DND-41 (cell line): ENCODE data around the gene RASSF8.

Experiments used
- EZH2 ChIP-seq: IDR thresholded peaks from 3 replicates; pipeline ENCODE4 v1.6.1; 2012; ENCODE audit warnings: borderline replicate concordance, low read depth, mild to moderate bottlenecking, moderate library complexity, low read length, inconsistent platforms; ENCODE audit not compliant: severe bottlenecking
- TF ChIP-seq, protein P1 (sequence below): IDR thresholded peaks from 2 replicates; pipeline ENCODE4 v1.5.1; 2012; ENCODE audit warnings: borderline replicate concordance, low read length, moderate library complexity, mild to moderate bottlenecking; ENCODE audit not compliant: poor library complexity, severe bottlenecking; ENCODE audit errors: extremely low read depth

DNA sequence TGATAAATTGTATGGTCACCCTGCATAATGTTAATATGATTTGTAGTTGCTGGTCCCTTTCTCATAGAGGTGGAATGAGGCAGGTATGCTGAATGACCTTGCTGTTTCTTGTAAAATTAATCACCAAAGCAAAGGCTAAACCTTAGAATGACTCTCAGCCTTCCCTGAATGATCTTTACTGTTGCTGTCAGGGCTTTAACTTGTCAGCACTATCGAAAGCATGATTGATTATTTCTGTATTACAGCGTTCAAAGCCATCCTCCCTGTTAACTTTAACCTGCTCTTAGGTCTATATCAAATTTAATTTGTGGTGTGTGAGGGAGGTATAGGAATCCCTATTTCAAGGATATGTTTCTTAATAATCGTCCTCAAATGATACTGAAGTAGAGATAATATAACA, 23.1 kb downstream of the RASSF8 start:
- TF ChIP-seq, protein P1, sequence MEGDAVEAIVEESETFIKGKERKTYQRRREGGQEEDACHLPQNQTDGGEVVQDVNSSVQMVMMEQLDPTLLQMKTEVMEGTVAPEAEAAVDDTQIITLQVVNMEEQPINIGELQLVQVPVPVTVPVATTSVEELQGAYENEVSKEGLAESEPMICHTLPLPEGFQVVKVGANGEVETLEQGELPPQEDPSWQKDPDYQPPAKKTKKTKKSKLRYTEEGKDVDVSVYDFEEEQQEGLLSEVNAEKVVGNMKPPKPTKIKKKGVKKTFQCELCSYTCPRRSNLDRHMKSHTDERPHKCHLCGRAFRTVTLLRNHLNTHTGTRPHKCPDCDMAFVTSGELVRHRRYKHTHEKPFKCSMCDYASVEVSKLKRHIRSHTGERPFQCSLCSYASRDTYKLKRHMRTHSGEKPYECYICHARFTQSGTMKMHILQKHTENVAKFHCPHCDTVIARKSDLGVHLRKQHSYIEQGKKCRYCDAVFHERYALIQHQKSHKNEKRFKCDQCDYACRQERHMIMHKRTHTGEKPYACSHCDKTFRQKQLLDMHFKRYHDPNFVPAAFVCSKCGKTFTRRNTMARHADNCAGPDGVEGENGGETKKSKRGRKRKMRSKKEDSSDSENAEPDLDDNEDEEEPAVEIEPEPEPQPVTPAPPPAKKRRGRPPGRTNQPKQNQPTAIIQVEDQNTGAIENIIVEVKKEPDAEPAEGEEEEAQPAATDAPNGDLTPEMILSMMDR, result no peak
- no peak for TF ChIP-seq EZH2
